Occipital lobe (tissue), 3 donors: ENCODE measurements around the gene EDIL3. TPM values are rescaled to one million over a fixed set of nuclear protein-coding genes. Genes with fewer than 3 reads are reported as not detected.

ENCODE experiments used
- DNase-seq: peaks from one replicate; lab custom pipeline; 2025; lab: John Stamatoyannopoulos, UW
- small RNA-seq: library from RNA; depleted of rRNA; stranded (forward); fragments of <200 nt; gene quantifications from one replicate; pipeline ENCODE3, GENCODE V24; 2014
- total RNA-seq: library from RNA; depleted of rRNA; stranded (reverse); fragments of >200 nt; gene quantifications from one replicate; pipeline ENCODE4 v1.2.3, GENCODE V29; 2014

EDIL3 gene
- total RNA-seq, 1 donor from 2014 or later, result 78.0 TPM

DNA sequence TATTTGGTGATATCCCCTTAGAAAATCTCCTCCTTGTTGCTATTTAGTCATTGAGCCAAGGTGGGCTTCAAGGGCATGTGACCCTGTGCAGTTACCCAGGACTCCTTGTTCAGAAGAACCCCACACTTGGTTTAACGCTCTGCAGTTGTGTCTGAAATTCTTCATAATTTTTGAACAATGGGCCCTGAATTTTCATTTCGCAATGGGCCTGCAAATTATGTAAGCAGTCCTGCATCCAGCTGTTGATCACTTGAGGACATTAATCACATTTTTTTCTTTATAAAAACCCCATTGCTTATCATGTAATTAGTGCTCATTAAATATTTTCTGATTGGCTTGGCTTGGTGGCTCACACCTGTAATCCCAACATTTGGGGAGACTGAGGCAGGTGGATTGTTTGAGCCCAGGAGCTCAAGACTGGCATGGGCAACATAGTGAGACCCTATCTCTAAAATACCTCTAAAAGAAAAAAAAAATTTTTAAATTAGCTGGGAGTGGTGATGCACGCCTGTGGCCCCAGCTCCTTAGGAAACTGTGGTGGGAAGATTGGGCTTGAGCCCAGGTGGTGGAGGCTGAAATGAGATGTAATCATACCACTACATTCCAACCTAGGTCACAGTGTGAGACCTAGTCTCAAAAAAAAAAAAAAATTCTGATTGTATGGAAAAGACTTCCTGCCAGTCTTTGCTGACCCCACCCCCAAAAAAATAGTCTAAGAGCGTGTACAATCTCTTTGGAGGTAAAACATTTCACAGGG is 469.8 kb downstream of the EDIL3 start:
- no peak for DNase-seq

DNA sequence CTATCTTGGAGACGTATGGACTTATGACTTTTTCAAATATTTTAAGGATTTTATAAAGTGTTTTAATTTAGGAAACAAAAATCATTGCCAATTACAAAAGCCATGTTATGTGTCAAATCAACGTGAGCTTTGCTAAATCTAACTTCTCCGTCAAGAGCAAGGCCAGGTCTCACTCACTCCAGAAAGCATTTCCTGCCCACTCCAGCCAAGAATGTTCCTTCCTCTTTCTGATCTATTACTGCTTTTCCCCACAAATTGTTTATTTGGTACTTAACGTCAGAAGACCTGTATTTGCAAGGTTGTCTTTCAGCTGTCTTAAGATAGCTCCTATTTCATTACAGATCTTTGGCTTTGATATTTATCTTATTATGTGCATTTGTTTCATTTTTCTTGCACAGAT is 470.5 kb downstream of the EDIL3 start:
- no peak for DNase-seq

DNA sequence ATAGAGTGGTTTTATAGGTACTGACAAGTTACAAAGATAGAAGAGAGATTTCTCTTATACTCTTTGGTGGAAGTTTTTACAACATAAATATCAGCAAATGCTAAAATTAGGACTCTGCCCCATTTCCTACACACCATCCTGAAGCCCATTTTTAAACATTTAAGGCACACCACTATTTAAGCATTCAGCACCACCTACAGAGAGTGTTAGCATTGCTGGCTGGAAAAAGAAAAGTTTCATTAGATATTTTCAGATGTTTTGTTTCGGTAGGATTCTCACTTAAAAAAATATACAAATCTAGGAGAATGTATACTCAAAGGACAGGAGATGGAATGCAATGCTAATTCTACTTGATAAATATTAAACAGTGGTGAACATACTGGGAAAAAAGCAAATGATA is 471.1 kb downstream of the EDIL3 start:
- no peak for DNase-seq

DNA sequence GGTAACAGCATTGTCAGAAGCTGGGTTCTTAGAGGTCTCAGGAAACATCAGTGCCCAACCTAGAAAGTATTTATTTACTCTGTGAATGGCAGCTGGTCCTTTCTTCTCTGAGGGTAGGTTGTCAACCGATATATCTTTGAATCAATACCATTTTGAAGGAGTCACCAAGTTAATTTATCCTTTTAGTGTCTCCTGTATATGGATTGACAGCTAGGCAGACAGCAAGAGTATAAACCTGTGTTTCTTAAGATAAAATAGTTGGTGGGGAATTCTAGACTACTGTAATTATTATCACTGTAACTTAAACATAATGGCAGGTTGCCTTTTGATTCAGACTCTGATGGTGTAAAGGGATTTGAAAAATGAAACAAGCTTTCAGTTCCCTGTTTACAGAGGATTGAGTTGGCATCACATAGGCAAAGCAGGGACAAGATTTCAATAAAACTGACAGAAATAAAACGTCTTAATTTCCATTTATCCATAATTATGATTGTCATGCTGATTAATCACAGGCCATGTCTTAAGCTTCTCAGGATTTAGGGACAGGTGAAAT is 473.2 kb downstream of the EDIL3 start:
- DNase-seq, result no peak

DNA sequence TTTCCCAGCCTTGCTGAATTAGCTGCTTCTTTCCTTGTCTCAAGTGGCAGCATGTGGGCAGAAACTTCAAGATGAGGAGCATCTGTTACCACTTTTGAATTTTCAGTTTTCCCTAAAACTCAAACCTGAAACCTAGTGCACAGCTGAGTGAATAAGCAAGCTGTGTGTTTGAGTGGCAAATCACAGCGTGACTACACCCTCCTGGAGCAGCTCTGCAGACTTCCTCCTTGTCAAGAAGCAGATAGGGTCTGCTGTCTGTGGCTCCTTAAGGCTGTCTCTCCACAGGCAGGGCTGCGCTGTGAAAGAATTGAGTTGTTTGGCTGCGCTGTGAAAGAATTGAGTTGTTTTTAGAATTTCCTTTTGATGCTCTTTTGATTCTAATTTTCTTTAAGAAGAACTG is 484.4 kb downstream of the EDIL3 start:
- no peak for DNase-seq

DNA sequence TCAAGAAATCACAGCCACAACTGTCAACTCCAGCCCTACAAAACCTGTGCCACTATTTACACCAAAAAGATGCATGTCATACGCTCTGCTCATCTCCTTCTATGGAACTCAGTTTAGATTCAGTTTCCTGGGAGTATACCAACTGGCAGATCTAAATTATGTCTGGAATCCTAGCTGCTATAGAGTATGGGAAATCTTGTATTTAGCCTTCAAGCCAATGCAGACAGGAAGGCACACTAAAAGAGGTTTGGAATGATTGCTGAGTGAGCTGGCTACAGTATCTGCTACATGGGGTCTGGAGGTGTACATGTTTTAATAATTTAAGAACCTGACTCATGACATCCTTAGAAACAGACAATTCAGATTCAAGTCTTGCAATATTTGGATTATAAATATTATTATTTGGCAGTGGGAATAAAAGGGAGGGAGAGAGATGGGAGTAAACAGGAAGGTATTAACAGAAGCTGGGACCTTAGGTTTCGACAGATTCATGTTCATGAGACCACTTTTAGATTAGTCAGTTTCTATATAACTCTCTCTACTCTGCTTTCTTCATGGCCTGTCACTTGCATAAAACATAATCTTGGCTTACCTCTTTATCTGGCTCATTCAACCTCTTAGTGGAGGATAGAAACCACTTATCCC is 485.2 kb downstream of the EDIL3 start:
- DNase-seq, result no peak

DNA sequence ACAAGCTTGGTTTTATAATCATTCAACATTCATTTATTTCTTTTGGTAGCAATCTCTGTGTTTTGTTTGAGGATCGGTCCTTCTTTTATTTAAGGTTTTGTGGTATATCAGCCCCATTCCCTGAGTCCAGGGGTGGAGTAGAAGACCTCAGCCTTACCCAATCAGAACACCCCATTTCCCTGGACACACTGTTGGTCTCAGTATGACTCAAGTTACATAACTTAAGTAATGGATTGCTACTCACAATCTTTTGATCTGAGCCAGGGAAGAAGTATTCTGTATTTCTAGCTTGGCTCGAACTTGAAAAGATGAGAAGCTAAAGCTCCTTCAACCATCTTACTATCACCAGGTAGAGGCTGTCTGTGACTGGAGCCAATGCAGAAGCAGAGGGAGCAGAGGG is 488.8 kb downstream of the EDIL3 start:
- DNase-seq, result no peak

DNA sequence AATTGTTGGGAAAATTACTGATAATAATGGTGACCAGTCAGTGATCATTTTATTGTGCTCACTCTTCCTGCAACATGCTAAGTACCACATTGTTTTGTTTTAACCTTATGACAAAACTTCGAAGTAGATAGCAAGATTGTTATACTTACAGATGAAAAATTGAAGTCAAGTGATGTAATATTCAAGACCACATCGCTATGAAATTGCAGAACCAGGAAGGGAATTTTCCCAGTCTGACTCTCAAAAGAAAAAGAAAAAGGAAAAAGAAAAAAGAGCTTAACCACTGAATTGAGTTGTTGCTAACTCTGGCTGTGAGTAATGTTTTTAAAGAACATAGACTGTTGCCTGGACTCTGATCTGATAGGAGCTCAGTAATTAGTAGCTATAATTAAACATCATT is 493.4 kb downstream of the EDIL3 start:
- no peak for DNase-seq

Small RNA genes within 50 kb of the gene (small RNA-seq; reads per million reads assigned to genes)
- not detected for gene RNU6-448P
